Neuronal stem cell (in vitro differentiated cells): Measurements from ENCODE around the gene RFWD3.

Experiments used
- DNase-seq: peaks from one replicate; pipeline ENCODE4 v3.0.0-alpha.2; 2013; ENCODE audit warnings: low spot score
- H2AFZ ChIP-seq: one replicate; pipeline ENCODE4 v1.6.1; 2013; ENCODE audit warnings: mild to moderate bottlenecking, low read length, inconsistent platforms
- H2AK5ac ChIP-seq: 2 replicates; pipeline ENCODE4 v1.6.1; 2013; ENCODE audit warnings: low read depth, mild to moderate bottlenecking, inconsistent platforms, low read length, moderate library complexity, mixed read lengths
- H2BK120ac ChIP-seq: 2 replicates; pipeline ENCODE4 v1.6.1; 2013; ENCODE audit warnings: low read depth, mild to moderate bottlenecking, inconsistent platforms, low read length, moderate library complexity, mixed read lengths
- H2BK12ac ChIP-seq: one replicate; pipeline ENCODE4 v1.6.1; 2013; ENCODE audit warnings: low read length, inconsistent platforms
- H2BK15ac ChIP-seq: 2 replicates; pipeline ENCODE4 v1.6.1; 2013; ENCODE audit warnings: mild to moderate bottlenecking, low read length, inconsistent platforms, mixed read lengths
- H2BK5ac ChIP-seq: one replicate; pipeline ENCODE4 v1.6.1; 2013; ENCODE audit warnings: inconsistent platforms, mild to moderate bottlenecking, low read length, moderate library complexity
- H3K14ac ChIP-seq: one replicate; pipeline ENCODE4 v1.6.1; 2013; ENCODE audit warnings: low read length, inconsistent platforms
- H3K18ac ChIP-seq: 2 replicates; pipeline ENCODE4 v1.6.1; 2013; ENCODE audit warnings: low read length, inconsistent platforms
- H3K23ac ChIP-seq: 2 replicates; pipeline ENCODE4 v1.6.1; 2013; ENCODE audit warnings: low read depth, mild to moderate bottlenecking, mixed read lengths, low read length, inconsistent platforms; ENCODE audit not compliant: poor library complexity
- H3K27ac ChIP-seq: replicated peaks from 3 replicates; pipeline ENCODE4 v1.5.1; 2013; ENCODE audit warnings: low read length, inconsistent platforms
- H3K27me3 ChIP-seq, 3 experiments: 2 replicates each; pipeline ENCODE4 v1.6.1; 2013; ENCODE audit warnings: low read length in 3 of 3, mild to moderate bottlenecking in 2 of 3, inconsistent platforms in 1 of 3, low read depth in 1 of 3, mixed read lengths in 1 of 3, moderate library complexity in 1 of 3; ENCODE audit not compliant: control insufficient read depth in 3 of 3, insufficient read depth in 3 of 3
- H3K36me3 ChIP-seq, 2 donors: replicated peaks in 1 of 2; 2 replicates each; pipeline ENCODE4 v1.6.1; 2013; ENCODE audit warnings: low read length in 2 of 2; ENCODE audit not compliant: control insufficient read depth in 2 of 2, insufficient read depth in 2 of 2
- H3K4ac ChIP-seq: 2 replicates; pipeline ENCODE4 v1.6.1; 2013; ENCODE audit warnings: inconsistent platforms, mild to moderate bottlenecking, low read length, moderate library complexity
- H3K4me1 ChIP-seq, 2 donors: 1 replicate in 1 of 2; 2 replicates in 1 of 2; pipeline ENCODE4 v1.6.1; 2013; ENCODE audit warnings: low read length in 2 of 2, low read depth in 1 of 2; ENCODE audit not compliant: control insufficient read depth in 2 of 2, insufficient read depth in 1 of 2
- H3K4me2 ChIP-seq: one replicate; pipeline ENCODE4 v1.6.1; 2013; ENCODE audit warnings: mild to moderate bottlenecking, low read length, inconsistent platforms; ENCODE audit not compliant: insufficient read depth, poor library complexity, severe bottlenecking
- H3K4me3 ChIP-seq, 2 donors: 2 replicates each; pipeline ENCODE4 v1.5.1; 2013; ENCODE audit warnings: low read length in 2 of 2, mild to moderate bottlenecking in 2 of 2, inconsistent platforms in 1 of 2, moderate library complexity in 1 of 2
- H3K79me1 ChIP-seq: one replicate; pipeline ENCODE4 v1.6.1; 2013; ENCODE audit warnings: low read depth, mild to moderate bottlenecking, inconsistent platforms, low read length, moderate library complexity
- H3K9ac ChIP-seq: one replicate; pipeline ENCODE4 v1.6.1; 2013; ENCODE audit warnings: mild to moderate bottlenecking, low read depth, low read length, inconsistent platforms; ENCODE audit not compliant: poor library complexity
- H3K9me3 ChIP-seq, 2 donors: replicated peaks in 1 of 2; 2 replicates each; pipeline versions ENCODE3 to v1.6.1; 2013; ENCODE audit warnings: low read length in 2 of 2, mild to moderate bottlenecking in 2 of 2, inconsistent platforms in 1 of 2, low read depth in 1 of 2, mixed read lengths in 1 of 2, moderate library complexity in 1 of 2; ENCODE audit not compliant: control insufficient read depth in 2 of 2, insufficient read depth in 1 of 2
- H4K8ac ChIP-seq: one replicate; pipeline ENCODE4 v1.6.1; 2013; ENCODE audit warnings: low read depth, mild to moderate bottlenecking, inconsistent platforms, low read length, moderate library complexity
- H4K91ac ChIP-seq: one replicate; pipeline ENCODE4 v1.6.1; 2013; ENCODE audit warnings: low read length, low read depth, mild to moderate bottlenecking, inconsistent platforms; ENCODE audit not compliant: poor library complexity
- WGBS, 2 donors: extraction: QIAGEN DNeasy Blood & Tissue Kit; methylation state at CpG; one replicate each; pipeline ENCODE4 v1.1.7; 2013; ENCODE audit warnings: missing lambda C conversion rate in 2 of 2, mixed read lengths in 1 of 2; ENCODE audit not compliant: insufficient read length in 2 of 2, insufficient replicate concordance in 1 of 2; ENCODE audit errors: extremely low coverage in 2 of 2; 5-methylcytosine and 5-hydroxymethylcytosine counted together

Gene RFWD3

GRCh38 chr16:74651841-74652240 lies 14.8 kb downstream of the RFWD3 start:
- H2BK120ac ChIP-seq: no peak overlapping the region
- no peak overlapping the region for H3K4me3 ChIP-seq
- H3K4ac ChIP-seq: no peak overlapping the region
- no peaks in the 10 kb centered on the region for H3K9me3 ChIP-seq
- H3K79me1 ChIP-seq: no peaks in the 10 kb centered on the region
- no peak overlapping the region for H3K23ac ChIP-seq
- no peak overlapping the region for H3K27ac ChIP-seq
- no peak overlapping the region for H4K91ac ChIP-seq
- DNase-seq: no peak
- no peak overlapping the region for H3K9ac ChIP-seq
- no peak overlapping the region for H2BK12ac ChIP-seq
- H3K4me2 ChIP-seq: no peak overlapping the region
- H3K14ac ChIP-seq: no peak overlapping the region
- H3K36me3 ChIP-seq: peaks cover 18 to 97% of the 10 kb centered on the region in 2 donors
- no peaks in the 10 kb centered on the region for H3K4me1 ChIP-seq
- H3K27me3 ChIP-seq: no peaks in the 10 kb centered on the region
- H2AK5ac ChIP-seq: no peak overlapping the region
- no peak overlapping the region for H3K18ac ChIP-seq
- H2AFZ ChIP-seq: no peak overlapping the region
- no peak overlapping the region for H2BK5ac ChIP-seq
- no CpG with 5 or more reads among the region's 2 CpGs for WGBS, 2 donors
- H4K8ac ChIP-seq: no peak overlapping the region
- no peak overlapping the region for H2BK15ac ChIP-seq

GRCh38 chr16:74650966-74651567 lies 15.6 kb downstream of the RFWD3 start:
- no CpG with 5 or more reads among the region's 6 CpGs for WGBS, 2 donors
- Histone ChIP-seq H3K18ac (no peak overlapping the region), H3K36me3 (peaks cover 19 to 96% of the 10 kb centered on the region in 2 donors), H3K14ac (no peak overlapping the region), H3K23ac (no peak overlapping the region), H3K4ac (no peak overlapping the region), H2AK5ac (no peak overlapping the region), H2BK12ac (no peak overlapping the region), H3K4me2 (no peak overlapping the region), H2BK5ac (no peak overlapping the region), H3K27ac (no peak overlapping the region), H3K27me3 (no peaks in the 10 kb centered on the region), H4K91ac (no peak overlapping the region), H3K79me1 (no peaks in the 10 kb centered on the region), H3K9ac (no peak overlapping the region), H2AFZ (no peak overlapping the region), H4K8ac (no peak overlapping the region), H2BK120ac (no peak overlapping the region), H2BK15ac (no peak overlapping the region), H3K4me1 (no peaks in the 10 kb centered on the region), H3K9me3 (no peaks in the 10 kb centered on the region), H3K4me3 (no peak overlapping the region)
- no peak for DNase-seq

GRCh38 chr16:74649839-74650504 lies 16.7 kb downstream of the RFWD3 start:
- H3K18ac ChIP-seq: no peak overlapping the region
- H2AK5ac ChIP-seq: no peak overlapping the region

GRCh38 chr16:74641969-74642368 lies 24.7 kb downstream of the RFWD3 start:
- Histone ChIP-seq H3K4me3 (no peak overlapping the region), H3K9ac (no peak overlapping the region), H3K4ac (no peak overlapping the region), H4K8ac (no peak overlapping the region), H4K91ac (no peak overlapping the region), H3K4me1 (no peaks in the 10 kb centered on the region), H3K27ac (no peak overlapping the region), H3K23ac (no peak overlapping the region), H2BK5ac (no peak overlapping the region), H2BK120ac (no peak overlapping the region), H2BK15ac (no peak overlapping the region), H2AFZ (no peak overlapping the region), H3K27me3 (no peaks in the 10 kb centered on the region), H2BK12ac (no peak overlapping the region), H3K18ac (no peak overlapping the region), H3K4me2 (no peak overlapping the region), H2AK5ac (no peak overlapping the region), H3K9me3 (no peaks in the 10 kb centered on the region), H3K79me1 (no peaks in the 10 kb centered on the region), H3K14ac (no peak overlapping the region), H3K36me3 (peaks cover 18 to 93% of the 10 kb centered on the region in 2 donors)
- no peak for DNase-seq
- no CpG with 5 or more reads among the region's 8 CpGs for WGBS, 2 donors

More at GRCh38 chr16:74649839-74650504, 16.7 kb downstream of the RFWD3 start:
- Histone ChIP-seq H3K4me3 (no peak overlapping the region), H2BK12ac (no peak overlapping the region), H3K79me1 (no peaks in the 10 kb centered on the region), H3K14ac (no peak overlapping the region), H3K9ac (no peak overlapping the region), H2BK5ac (no peak overlapping the region), H3K27me3 (no peaks in the 10 kb centered on the region), H4K91ac (no peak overlapping the region), H4K8ac (no peak overlapping the region), H3K23ac (no peak overlapping the region), H2BK15ac (no peak overlapping the region), H3K36me3 (peaks cover 22 to 96% of the 10 kb centered on the region in 2 donors), H3K9me3 (no peaks in the 10 kb centered on the region), H2BK120ac (no peak overlapping the region), H3K27ac (no peak overlapping the region), H2AFZ (no peak overlapping the region), H3K4ac (no peak overlapping the region), H3K4me1 (no peaks in the 10 kb centered on the region), H3K4me2 (no peak overlapping the region)
- WGBS, 2 donors: no CpG with 5 or more reads among the region's 1 CpG
- DNase-seq: no peak
